HG02885 (cell line): ENCODE measurements around the gene EGFR.
A peak's percentile ranks its signal among the peaks of the same experiment; 100 is the strongest.

Experiments used
- ATAC-seq: cut with Tn5 transposase; IDR thresholded peaks from one replicate; pipeline ENCODE4 v1.9.1; 2021; ENCODE audit warnings: mild to moderate bottlenecking; ENCODE audit not compliant: unreplicated experiment, poor library complexity

EGFR gene

DNA sequence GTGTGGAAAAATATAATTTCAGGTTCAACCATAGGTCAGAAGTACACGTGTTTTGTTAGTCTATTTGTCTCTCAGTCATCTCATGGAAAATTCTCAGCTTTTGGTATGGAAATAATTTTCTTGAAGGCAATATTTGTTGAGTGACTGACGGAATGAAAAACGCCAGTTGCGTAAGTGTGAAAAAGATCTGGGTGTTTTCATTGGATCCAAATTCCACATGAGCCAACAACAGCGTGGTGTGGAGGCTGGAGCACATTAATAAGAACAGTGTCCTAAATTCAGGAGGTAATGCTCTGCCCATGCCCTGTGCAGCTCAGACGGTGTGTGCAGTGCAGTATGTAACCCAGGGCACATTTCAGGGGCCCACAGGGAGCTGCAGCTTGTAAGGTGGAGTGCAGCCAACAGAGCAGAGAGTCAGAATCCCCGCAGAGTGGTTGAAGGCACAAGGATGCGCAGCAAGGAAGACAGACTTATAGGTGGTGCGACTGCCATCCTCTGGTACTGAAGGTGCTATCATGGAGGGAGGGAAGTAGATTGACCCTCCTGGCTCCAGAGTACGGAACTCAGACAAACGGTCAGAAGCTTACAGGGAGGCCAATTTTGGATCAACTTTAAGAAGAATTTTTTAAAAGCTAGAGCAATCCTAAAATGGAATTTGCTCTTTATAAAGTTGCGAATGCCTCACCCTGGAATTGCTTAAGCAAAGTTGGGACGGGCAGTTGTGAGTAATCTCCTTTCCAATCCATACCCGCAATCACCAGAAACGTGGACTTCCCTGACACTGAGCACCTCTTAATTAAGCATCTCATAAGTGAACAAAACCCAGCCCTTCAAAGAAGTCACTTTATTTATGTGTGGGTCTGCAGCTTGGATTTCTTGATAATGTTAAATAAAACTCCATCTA lies 38.0 kb downstream of the EGFR start:
- ATAC-seq = no peak

DNA sequence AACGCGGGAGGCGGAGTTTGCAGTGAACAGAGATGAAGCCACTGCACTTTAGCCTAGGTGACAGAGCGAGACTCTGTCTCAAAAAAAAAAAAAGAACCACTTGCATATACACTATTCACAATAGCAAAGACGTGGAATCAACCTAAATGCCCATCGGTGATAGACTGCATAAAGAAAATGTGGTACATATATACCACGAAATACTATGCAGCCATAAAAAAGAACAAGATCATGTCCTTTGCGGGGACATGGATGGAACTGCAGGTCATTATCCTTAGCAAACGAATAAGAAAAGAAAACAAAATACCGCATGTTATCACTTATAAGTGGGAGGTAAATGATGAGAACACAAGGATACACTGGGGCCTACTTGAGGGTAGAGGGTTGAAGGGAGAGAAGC lies 39.5 kb downstream of the EGFR start:
- ATAC-seq = no peak

DNA sequence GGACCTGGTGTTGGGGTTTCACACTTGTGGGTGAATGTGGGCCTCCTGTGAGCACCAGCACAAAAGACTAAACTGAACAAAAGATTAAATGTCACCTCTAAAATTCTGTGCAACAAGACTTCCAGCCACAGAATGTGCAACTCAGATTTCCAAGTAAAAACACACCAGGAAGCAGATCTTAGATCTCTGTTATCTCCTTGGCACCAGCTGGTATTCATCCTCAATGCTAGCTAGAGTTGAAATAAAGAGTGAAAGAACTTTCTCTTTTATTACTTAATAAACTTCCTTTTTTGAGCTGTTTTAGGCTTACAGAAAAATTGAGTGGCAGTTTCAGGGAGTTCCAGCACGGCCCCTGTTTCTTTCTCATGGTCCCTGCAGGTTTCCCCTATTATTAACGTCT lies 40.2 kb downstream of the EGFR start:
- ATAC-seq = no peak

DNA sequence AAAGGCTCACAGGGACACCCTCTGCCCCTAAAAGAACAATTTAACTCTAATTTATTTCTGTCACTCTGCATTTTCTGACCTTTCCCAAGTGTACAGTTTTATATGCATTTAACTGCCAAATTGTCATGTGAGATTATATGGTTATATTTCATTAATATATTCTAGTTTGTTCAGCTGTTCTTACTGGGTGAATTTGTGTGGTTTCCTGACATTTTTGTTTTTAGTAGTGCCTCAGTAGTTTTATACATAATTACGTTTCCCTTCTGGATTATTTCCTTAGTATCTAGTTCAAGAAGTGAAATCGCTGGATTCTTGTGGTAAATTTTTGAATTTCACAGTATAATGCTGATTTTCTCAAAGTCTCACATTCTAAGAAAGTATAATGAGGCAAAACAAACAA lies 41.3 kb downstream of the EGFR start:
- no peak for ATAC-seq

DNA sequence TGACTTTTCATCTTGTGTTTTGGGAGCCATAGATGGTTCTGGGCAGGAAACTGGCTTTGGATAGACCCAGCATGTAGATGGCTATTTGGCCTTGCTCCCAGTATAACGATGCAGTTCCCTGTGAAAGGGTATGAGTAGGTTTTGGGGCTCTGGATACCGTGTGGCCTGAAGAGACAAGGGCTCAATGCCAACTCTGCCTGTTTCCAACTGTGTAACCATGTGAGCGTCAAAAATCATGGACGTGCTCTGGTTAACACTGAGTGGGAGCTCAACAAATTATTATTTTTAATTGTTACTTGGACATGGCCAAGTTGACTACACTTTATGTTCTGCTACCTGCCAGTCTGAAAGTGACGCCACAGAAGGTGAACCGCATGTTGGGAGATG lies 41.8 kb downstream of the EGFR start:
- no peak for ATAC-seq

DNA sequence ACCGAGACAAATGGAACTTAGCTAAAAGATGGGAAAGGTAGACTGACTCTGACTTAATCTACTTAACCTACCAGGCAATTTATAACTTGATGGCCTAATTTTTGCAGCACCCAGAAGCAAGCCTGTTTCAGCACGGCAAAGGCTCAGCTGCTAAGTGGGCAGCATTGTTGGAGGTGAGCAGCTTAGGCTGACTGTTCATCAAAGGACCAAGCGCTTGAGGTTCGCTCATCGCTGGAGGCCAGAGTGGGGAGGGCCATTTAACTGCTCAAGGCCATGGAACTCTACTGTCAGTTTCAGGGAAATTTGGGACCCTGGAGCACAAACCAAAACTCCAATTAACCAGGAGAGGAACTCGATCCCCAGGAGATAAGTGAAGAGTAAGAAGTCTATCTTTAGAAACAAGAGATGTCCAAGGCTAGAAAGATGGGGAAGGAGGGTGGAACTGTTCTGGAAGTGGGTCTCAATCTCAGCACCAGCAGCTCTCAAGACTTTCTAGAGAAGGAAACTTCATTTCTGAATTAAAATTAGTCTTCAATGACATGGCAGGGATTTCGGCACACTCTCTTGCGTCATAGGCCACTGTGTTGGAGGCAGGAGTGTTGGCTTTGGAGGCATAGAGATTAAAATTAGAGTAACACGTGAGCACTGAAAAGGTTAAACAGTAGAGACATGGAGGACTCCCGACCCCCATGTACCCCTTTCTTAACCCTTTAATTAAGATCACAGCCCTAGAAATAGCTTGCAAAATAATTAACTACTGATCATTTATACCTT lies 43.1 kb downstream of the EGFR start:
- ATAC-seq = no peak

DNA sequence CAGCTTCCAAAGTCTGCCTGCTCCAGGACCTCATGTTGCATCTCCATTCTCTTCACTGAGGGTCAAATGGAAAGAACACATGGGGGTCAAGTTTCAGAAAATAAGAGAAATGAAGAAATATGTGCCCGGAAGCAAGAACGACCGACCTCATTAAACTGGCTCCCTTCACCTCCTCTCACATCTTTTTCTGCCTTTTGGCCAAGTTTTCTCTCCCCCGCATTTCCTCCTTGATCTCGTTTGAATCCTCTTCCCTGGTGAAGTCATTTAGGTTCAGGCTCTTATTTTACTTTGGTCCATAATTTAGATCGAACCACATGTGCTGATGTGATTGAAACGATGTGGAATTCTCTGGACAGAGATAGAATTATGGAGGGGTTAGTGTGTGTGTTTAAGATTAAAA lies 44.2 kb downstream of the EGFR start:
- ATAC-seq = no peak

DNA sequence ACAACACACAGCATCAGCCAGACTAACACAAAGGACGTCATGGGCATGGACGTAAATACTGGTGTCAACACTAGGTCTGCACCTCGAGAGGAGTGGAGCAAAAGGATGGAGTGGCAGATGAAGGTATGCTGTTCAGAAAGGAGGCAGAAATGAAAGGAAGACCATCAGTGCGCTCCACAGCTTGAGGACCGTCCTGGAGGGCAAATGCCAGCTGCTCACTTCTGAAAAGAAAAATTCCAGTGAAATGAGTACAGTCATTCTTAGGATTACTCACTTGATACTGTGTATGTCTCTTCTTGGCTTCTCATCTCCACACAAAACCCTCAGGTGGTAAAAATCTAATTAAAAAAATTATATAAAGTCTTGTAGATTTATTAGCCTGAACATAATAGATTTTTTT lies 44.8 kb downstream of the EGFR start:
- no peak for ATAC-seq

DNA sequence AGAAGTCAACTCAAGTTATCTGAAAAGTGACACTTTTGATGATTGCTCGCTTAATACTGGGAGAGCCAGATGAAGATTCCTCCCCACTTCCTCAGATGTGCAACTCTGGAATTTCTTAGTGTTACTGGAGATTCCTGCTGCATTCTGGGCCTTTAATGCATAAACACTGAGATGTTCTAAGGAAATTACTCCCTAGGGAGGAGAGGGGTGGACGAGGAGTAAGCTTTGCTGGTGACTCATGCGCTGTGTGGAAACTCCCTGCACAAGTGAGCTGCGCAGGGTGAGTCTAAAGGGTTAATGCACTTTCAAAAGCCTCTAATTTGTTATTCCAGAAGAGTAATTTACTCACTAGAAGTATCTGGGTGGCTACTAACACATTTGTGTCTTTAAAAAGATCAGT lies 46.3 kb downstream of the EGFR start:
- peak; percentile 73 for ATAC-seq

DNA sequence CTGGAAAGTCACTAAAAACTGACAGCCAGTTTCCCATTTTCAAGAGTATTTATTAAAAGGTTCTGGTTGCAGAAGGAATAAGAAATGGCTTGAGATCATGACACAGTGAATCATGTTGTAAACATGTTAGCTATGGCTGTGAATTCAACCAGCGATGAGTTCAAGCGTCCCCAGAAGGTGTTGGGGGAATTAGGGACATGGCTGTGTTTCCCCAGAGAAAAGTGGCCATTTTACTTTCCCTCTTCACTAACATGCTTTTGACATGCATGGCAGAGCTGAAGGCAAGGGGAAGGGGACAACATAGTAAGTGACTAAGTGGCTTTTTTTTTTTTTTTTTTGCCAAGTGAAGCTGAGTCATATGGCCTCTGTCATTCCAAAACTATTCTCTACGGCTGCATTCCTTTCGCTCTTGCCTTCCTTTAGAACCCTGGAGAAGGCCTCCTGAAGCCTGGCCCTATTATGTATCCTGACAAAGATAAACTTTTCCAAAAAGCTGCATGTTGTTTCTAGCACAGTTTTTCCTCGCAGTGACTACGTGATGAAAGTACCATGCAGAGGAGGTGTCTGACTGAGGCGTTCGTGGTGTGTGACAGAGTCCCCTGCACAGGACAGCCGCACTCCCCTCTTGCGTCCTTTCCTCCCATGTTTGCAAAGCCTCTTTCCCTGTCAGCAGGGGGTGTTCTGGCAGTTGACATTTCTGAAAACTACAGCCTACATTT lies 46.9 kb downstream of the EGFR start:
- ATAC-seq = peak; percentile 41

DNA sequence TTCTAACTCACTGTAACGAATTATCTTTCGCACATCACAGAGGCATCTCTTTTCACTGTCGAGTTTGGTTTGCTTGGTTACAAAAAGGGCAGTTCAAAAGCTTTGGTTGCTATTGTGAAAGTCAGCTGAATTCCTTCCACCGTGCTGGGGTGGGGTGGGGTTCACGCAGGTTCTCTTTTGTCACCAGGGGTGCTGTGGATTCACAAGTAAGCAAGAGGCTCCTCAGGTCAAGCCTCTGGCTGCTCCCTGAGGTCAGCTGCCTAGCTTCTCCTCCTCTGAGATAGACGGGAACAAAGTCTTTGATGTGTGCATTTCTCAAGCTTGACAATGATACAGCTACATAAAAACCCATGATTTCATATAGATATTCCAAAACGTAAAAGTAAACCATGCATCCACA lies 47.7 kb downstream of the EGFR start:
- no peak for ATAC-seq

DNA sequence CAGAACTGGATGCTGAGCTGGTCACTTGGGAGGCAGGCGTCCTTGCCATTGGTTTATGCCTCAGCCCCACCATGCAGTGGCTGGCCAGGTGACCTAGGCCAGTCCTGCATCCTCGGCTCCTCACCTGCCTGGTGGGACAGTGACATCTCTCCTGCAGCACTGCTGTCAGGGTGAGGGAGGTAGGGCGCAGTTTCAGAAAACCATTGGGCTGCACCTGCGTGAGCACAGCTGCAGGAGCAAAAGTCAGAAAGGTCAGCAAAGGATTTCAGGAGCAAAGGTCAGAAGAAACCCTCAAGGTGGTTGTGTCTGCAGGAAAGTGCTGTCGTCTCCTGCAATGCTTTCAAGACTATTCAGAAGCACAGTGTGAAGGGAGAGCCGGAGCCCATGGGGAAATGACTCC lies 48.1 kb downstream of the EGFR start:
- no peak for ATAC-seq

DNA sequence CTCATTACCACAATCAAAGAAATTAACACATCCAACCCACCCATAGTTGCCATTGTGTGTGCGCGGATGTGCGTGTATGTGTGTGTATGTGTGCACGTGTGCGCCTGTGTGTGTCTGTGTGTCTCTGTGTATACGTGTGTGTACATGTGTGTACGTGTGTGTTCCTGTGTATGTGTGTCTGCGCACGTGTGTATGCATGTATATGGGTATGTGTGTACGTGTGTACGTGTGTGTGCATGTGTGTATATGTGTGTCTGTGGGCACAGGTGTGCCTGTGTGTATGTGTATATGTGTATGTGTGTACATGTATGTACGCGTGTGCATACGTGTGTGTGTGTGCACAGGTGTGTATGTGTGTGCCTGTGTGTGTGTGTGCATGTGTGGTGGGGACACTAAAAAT lies 48.9 kb downstream of the EGFR start:
- ATAC-seq = no peak

DNA sequence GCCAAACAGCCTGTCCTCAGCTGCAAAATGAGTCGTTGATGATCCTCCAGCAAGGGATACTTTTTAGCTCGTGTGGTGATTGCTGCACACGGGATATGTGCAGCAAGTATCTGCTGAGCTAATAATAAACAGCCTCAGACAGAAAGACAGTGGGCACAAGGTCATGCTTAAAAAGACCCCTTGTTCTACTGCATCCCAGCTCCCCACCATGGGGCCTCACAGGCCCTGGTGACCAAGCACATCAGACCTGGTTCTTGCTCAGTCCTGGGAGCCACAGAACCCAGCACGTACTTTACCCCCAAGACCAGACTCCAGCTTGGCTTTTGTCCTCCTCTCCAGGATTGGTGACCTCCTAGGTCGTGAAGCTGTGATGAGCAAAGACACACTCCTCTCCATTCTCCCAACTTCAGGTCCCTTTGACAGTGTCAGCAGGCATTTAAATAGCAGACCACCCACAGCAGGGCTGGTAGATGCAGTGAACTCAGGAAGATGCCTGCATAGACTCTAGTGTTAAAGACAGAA lies 50.5 kb downstream of the EGFR start:
- no peak for ATAC-seq

DNA sequence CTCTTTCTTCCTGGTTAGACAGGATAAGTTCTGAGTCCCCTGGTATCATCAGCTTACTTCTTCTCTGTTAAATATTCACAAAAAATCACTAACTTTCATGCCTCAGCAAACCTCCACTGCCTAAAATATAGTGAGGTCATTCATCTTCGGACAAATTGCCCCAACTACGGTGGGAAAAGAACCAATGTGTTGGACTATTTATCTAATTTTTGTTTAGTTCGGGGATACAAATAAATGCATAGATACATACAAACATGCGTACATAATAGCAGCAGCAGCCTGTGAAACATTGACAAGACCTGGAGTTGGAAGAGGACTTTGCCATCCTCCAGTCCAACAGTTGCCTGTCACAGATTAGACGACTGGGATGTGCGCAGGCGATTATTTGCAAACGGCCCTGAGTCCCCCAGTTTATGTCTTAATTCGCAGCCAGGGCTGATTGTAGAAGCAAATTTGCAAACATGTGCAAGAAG lies 51.5 kb downstream of the EGFR start:
- ATAC-seq = no peak

DNA sequence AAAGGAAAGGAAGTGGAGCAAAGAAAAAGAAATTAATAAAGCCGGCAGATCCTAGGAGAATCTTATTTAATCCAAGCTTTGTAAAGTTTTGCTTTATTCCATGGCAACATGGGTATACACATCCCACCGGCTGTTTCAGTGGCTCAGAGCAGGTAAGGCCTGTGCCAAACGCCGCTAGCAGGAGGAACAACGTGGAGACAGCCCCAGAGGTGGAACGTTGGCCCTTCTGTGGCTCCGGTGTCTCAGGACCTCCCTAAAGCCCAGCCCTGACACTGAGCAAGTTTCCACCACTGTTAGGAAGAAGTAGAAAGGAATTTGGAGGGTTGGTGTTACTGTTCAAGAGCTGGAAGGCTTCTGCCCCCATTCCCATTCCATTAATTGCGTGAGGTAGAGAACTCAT lies 52.0 kb downstream of the EGFR start:
- no peak for ATAC-seq

DNA sequence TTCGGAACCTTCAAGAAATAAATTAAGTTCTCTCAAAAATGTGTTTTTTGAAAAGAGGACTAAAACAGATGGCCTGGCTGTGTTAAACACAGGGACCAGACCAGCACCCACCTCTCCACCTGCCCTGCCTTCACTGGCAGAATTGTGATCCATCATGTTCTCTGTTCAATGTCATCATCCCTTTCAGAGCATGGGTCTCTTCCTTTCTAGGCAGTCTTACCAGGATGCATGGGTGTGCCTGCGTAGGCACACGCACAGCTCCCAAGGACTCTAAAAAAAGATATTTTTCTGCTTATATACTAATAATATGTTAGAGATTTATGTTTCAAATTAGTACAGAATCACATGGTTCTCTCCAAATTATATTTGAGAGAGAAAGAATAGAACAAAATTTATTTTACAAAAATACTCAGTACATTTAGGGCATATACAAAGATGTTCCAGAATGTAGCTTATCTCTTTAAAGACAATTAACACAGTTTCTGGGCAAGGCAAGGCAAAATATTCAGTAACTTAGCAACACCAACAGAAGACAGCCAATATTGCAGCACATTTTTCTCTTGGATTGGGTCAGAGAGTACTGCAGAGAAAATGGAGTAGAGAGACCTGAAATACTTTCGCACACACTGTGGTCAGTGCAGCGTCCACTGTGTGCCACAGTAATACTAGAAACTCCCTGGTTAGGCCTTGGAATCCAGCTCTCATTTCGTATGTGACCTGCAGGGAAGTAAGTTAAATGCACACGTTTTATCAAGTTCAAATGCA lies 52.8 kb downstream of the EGFR start:
- ATAC-seq = no peak

DNA sequence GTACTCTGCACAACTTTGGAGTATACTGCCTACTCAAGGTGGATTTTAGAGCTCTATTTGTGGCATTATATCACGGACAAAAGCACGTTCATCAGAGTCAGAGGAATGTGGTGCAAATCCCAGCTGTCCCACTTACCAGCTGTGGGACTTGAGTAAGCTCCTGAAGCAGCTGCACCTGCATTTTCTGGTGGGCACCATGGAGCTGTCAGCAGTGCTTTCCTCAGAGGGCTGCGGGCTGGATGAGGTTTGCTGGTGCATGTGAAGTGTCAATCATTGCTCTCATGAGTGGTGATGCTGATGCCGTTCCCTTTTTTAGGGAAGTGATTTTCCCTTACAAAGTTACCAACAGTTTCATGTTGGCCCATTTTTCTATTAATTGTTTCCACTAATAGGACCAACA lies 53.4 kb downstream of the EGFR start:
- ATAC-seq = no peak

DNA sequence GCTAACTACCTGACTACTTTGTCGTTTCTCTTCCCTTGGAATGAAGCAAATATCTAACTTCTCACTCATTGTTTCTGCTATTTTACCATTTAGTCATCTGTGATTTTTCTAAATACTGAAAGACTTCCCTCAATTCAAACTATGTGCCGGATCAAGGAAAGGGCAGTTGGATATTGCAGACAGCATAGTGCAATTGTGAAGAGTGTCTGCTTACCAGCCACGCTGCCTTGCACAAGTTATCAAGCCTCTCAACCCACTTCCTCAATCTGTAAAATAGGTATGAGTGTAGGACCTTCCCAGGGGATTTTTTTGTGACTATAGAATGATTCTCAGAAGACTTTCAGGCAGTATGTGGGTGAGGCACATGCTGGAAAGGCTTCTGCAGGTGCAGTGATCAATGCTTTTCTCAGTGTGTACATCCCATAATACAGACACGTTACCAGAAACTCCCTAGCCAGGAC lies 54.3 kb downstream of the EGFR start:
- peak; percentile 67 for ATAC-seq

DNA sequence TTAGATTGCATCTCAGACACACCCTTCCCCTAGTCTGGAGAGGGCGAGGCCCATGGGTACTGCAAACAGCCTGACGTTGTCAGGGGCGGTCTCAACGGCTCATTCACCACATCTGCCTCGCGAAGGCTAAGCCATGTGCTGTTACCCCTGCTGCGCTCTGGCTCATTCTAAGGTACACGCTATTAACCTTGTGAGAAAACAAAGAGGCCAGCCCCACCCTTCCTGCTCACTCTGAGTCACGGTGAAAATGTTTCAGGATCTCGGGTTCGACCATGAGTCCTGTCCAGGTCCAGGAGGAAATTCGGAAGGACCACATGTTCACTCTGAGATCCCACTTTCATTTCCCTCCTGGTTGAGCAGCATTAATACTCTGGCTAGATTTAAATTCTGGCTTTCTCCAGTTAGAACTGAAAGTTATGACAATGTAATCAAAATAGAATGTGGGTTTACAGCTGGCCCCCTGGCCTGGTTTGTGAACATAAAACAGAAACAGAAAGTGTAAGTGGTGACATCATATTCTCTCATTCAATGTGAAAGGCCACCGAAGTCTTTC lies 55.2 kb downstream of the EGFR start:
- ATAC-seq = peak; percentile 84
